ENCODE results near the gene TASOR.
"Not testable (repeated sequence)": the region's sequence is repeated elsewhere in the genome, so short reads cannot be mapped to it uniquely, and the experiment has no call there.

- not testable (repeated sequence) for TF ChIP-seq U2AF2 (optimal IDR thresholded peaks at IDR 0.05; ENCODE audit: low read depth, low read length); FOXO4 (CRISPR knock-in tag; IDR thresholded peaks at IDR 0.05); BHLHE40 (IDR thresholded peaks at IDR 0.05; ENCODE audit: low read length); POLR2A (conservative IDR thresholded peaks at IDR 0.05); ATF1 (CRISPR knock-in tag; IDR thresholded peaks at IDR 0.05); ATF1 (tag; IDR thresholded peaks at IDR 0.05)
Measured at GRCh38 chr3:56707412-56707811, 24.3 kb upstream of the TASOR start.
